ENCODE data around the gene HMCN1. TPM values are rescaled to one million over a fixed set of nuclear protein-coding genes. Genes with fewer than 3 reads are reported as not detected.

The HMCN1 gene
- total RNA-seq, 1 experiment from 2014 or later, result 0.23 TPM

- intact Hi-C loops (cut with micrococcal nuclease; ENCODE audit: unreplicated experiment) (no loop called here), in situ Hi-C loops (cut with HindIII; ENCODE audit: low pct_unique_long_range_greater_than_20kb, low sequenced_read_pairs) (no loop called here)
- CTCF ChIA-PET, result no interaction called here
- Histone ChIP-seq H3K4me3 (ENCODE audit: low read depth in 2 of 2, low read length in 2 of 2) (no peak overlapping the region), H3K4me1 (ENCODE audit: control insufficient read depth, insufficient read depth, low read length) (no peaks in the 10 kb centered on the region), H3K27me3 (ENCODE audit: control insufficient read depth, insufficient read depth, low read length) (no peaks in the 10 kb centered on the region), H3K36me3 (ENCODE audit: control insufficient read depth, insufficient read depth, low read length) (no peaks in the 10 kb centered on the region), H3K9me3 (ENCODE audit: control insufficient read depth, insufficient read depth, low read depth, low read length) (no peaks in the 10 kb centered on the region), H3K27ac (ENCODE audit: low read length) (no peak overlapping the region)
- no TSS peak for BruUV-seq (replicated peaks)
- ATAC-seq, result no peak
- POLR2A ChIA-PET, result no interaction called here
- TF ChIP-seq TCF7L2 (IDR thresholded peaks at IDR 0.05; ENCODE audit: low read depth, low read length), result no peak
- no peak for TF ChIP-seq CTCF (IDR thresholded peaks at IDR 0.05)
- no peak for TF ChIP-seq POLR2AphosphoS5 (IDR thresholded peaks at IDR 0.05; ENCODE audit: low read depth, low read length)
- TF ChIP-seq SIN3A (IDR thresholded peaks at IDR 0.05; ENCODE audit: borderline replicate concordance, insufficient read depth, low read depth, low read length), result no peak
- no peak for TF ChIP-seq REST (IDR thresholded peaks at IDR 0.05; ENCODE audit: insufficient read depth in 1 of 2, low read depth in 2 of 2, low read length in 1 of 2)
- no peak for DNase-seq (ENCODE audit: low read depth, low spot score)
Observed at GRCh38 chr1:186129758-186130157, 395.6 kb downstream of the HMCN1 start.

- Histone ChIP-seq H3K27ac (ENCODE audit: low read length) (no peak overlapping the region), H3K4me1 (ENCODE audit: control insufficient read depth, insufficient read depth, low read length) (no peaks in the 10 kb centered on the region), H3K36me3 (ENCODE audit: control insufficient read depth, insufficient read depth, low read length) (no peaks in the 10 kb centered on the region), H3K27me3 (ENCODE audit: control insufficient read depth, insufficient read depth, low read length) (no peaks in the 10 kb centered on the region), H3K9me3 (ENCODE audit: control insufficient read depth, insufficient read depth, low read depth, low read length) (no peaks in the 10 kb centered on the region), H3K4me3 (ENCODE audit: low read depth in 2 of 2, low read length in 2 of 2) (no peak overlapping the region)
- TF ChIP-seq TCF7L2 (IDR thresholded peaks at IDR 0.05; ENCODE audit: low read depth, low read length) (no peak), CTCF (IDR thresholded peaks at IDR 0.05) (no peak), POLR2AphosphoS5 (IDR thresholded peaks at IDR 0.05; ENCODE audit: low read depth, low read length) (no peak), REST (IDR thresholded peaks at IDR 0.05; ENCODE audit: insufficient read depth in 1 of 2, low read depth in 2 of 2, low read length in 1 of 2) (no peak), SIN3A (IDR thresholded peaks at IDR 0.05; ENCODE audit: borderline replicate concordance, insufficient read depth, low read depth, low read length) (no peak)
- ChIA-PET CTCF (no interaction called here), POLR2A (no interaction called here)
- DNase-seq (ENCODE audit: low read depth, low spot score) (no peak), ATAC-seq (no peak)
- no TSS peak for BruUV-seq (replicated peaks)
- intact Hi-C loops (cut with micrococcal nuclease; ENCODE audit: unreplicated experiment) (no loop called here), in situ Hi-C loops (cut with HindIII; ENCODE audit: low pct_unique_long_range_greater_than_20kb, low sequenced_read_pairs) (no loop called here)
Observed at GRCh38 chr1:186139115-186139514, 404.9 kb downstream of the HMCN1 start.

Measured in Panc1 (cell line).